DOHH2 (cell line): Measurements from ENCODE around the gene IL36A.

Experiments used
- H3F3A ChIP-seq: fragments of 200-600 bp; sonication (generic), shearing (Covaris generic); 2 replicates; pipeline ENCODE4 v1.6.0; 2016; ENCODE audit warnings: antibody characterized with exemption, mild to moderate bottlenecking; ENCODE audit not compliant: control insufficient read depth, insufficient read depth
- H3K27ac ChIP-seq: fragments of 200-600 bp; sonication (generic); 2 replicates; pipeline ENCODE4 v1.5.1; 2014; ENCODE audit warnings: low read depth, mild to moderate bottlenecking, low read length, moderate library complexity
- H3K27me3 ChIP-seq: fragments of 200-600 bp; sonication (generic); 2 replicates; pipeline ENCODE4 v1.6.1; 2014; ENCODE audit warnings: mild to moderate bottlenecking, low read length, mixed read lengths; ENCODE audit not compliant: control insufficient read depth
- H3K36me3 ChIP-seq: fragments of 200-600 bp; sonication (generic); 2 replicates; pipeline ENCODE4 v1.6.1; 2014; ENCODE audit warnings: mild to moderate bottlenecking, low read length, moderate library complexity, mixed read lengths; ENCODE audit not compliant: control insufficient read depth
- H3K4me1 ChIP-seq: fragments of 200-600 bp; sonication (generic); 2 replicates; pipeline ENCODE4 v1.6.1; 2014; ENCODE audit warnings: mild to moderate bottlenecking, low read length, mixed read lengths; ENCODE audit not compliant: control insufficient read depth
- H3K4me2 ChIP-seq: fragments of 200-600 bp; sonication (generic); 2 replicates; pipeline ENCODE4 v1.6.0; 2014; ENCODE audit warnings: mild to moderate bottlenecking, low read length, moderate library complexity
- H3K4me3 ChIP-seq: fragments of 200-600 bp; sonication (generic); 2 replicates; pipeline ENCODE4 v1.5.1; 2014; ENCODE audit warnings: mild to moderate bottlenecking, low read length, mixed read lengths
- H3K79me2 ChIP-seq: fragments of 200-600 bp; sonication (generic); 2 replicates; pipeline ENCODE4 v1.6.1; 2014; ENCODE audit warnings: mild to moderate bottlenecking, low read length, mixed read lengths; ENCODE audit not compliant: control insufficient read depth
- H3K9me2 ChIP-seq: fragments of 200-600 bp; sonication (generic); replicated peaks from 2 replicates; pipeline ENCODE4 v1.6.1; 2014; ENCODE audit warnings: mild to moderate bottlenecking, low read length, mixed read lengths; ENCODE audit not compliant: control insufficient read depth
- H3K9me3 ChIP-seq: fragments of 200-600 bp; sonication (generic); 2 replicates; pipeline ENCODE4 v1.6.1; 2014; ENCODE audit warnings: antibody characterized with exemption, low read length, mixed read lengths; ENCODE audit not compliant: control insufficient read depth, insufficient read depth
- H4K20me1 ChIP-seq: fragments of 200-600 bp; sonication (generic); 2 replicates; pipeline ENCODE4 v1.6.0; 2014; ENCODE audit warnings: low read depth, mild to moderate bottlenecking, antibody characterized with exemption, low read length, moderate library complexity; ENCODE audit not compliant: control insufficient read depth, insufficient read depth
- CTCF ChIP-seq: fragments of 200-600 bp; sonication (generic); IDR thresholded peaks from one replicate; pipeline ENCODE4 v1.5.1; 2014; ENCODE audit warnings: antibody characterized with exemption, mild to moderate bottlenecking, low read depth, low read length; ENCODE audit not compliant: poor library complexity, severe bottlenecking
- EZH2phosphoT487 ChIP-seq: fragments of 200-600 bp; sonication (generic); IDR thresholded peaks from 2 replicates; pipeline ENCODE4 v1.6.1; 2017; ENCODE audit warnings: borderline replicate concordance, mild to moderate bottlenecking, antibody characterized with exemption, low read length, moderate library complexity, mixed read lengths

The IL36A gene

GRCh38 chr2:113018509-113018908 is 13.2 kb downstream of the IL36A start:
- Histone ChIP-seq H3K27me3 (peaks cover 5% of the 10 kb centered on the region; the same call in 1 of the 2 replicates), H3K4me1 (no peaks in the 10 kb centered on the region), H3K36me3 (no peaks in the 10 kb centered on the region), H3K9me2 (no peaks in the 10 kb centered on the region), H3K9me3 (no peaks in the 10 kb centered on the region), H4K20me1 (no peaks in the 10 kb centered on the region), H3K79me2 (no peaks in the 10 kb centered on the region), H3K4me3 (no peak overlapping the region), H3F3A (no peaks in the 10 kb centered on the region), H3K27ac (no peak overlapping the region), H3K4me2 (no peak overlapping the region)
- TF ChIP-seq CTCF (no peak), EZH2phosphoT487 (no peak)

GRCh38 chr2:113021312-113021711 is 16.1 kb downstream of the IL36A start:
- Histone ChIP-seq H3F3A (no peaks in the 10 kb centered on the region), H3K4me1 (no peaks in the 10 kb centered on the region), H3K79me2 (no peaks in the 10 kb centered on the region), H3K27me3 (0 out of 2 replicates have a peak, but pooled peaks cover 5% of the 10 kb centered on the region), H3K36me3 (no peaks in the 10 kb centered on the region), H3K9me3 (no peaks in the 10 kb centered on the region), H3K27ac (no peak overlapping the region), H3K4me2 (no peak overlapping the region), H3K9me2 (no peaks in the 10 kb centered on the region), H4K20me1 (no peaks in the 10 kb centered on the region), H3K4me3 (no peak overlapping the region)
- TF ChIP-seq EZH2phosphoT487 (no peak), CTCF (no peak)

- peaks cover 19% of the 10 kb centered on the region for H3K27me3 ChIP-seq
These were observed 19.5 kb downstream of the IL36A start for GRCh38 chr2:113024764-113025163.

More at GRCh38 chr2:113024764-113025163, 19.5 kb downstream of the IL36A start:
- Histone ChIP-seq H3K9me3 (no peaks in the 10 kb centered on the region), H3K4me3 (no peak overlapping the region), H4K20me1 (no peaks in the 10 kb centered on the region), H3K36me3 (no peaks in the 10 kb centered on the region), H3K27ac (no peak overlapping the region), H3K79me2 (no peaks in the 10 kb centered on the region), H3K4me1 (no peaks in the 10 kb centered on the region), H3F3A (no peaks in the 10 kb centered on the region), H3K4me2 (no peak overlapping the region), H3K9me2 (no peaks in the 10 kb centered on the region)
- TF ChIP-seq CTCF (no peak), EZH2phosphoT487 (no peak)
